CD4-positive, alpha-beta T cell treated with Interleukin-2 at 100 ng/mL for 4 hours (primary cell): Measurements from ENCODE around the gene TAF15.

Source experiments
- DNase-seq: peaks from one replicate; pipeline ENCODE4 v3.0.0-alpha.2; 2020; ENCODE audit warnings: low spot score

The TAF15 gene

DNA sequence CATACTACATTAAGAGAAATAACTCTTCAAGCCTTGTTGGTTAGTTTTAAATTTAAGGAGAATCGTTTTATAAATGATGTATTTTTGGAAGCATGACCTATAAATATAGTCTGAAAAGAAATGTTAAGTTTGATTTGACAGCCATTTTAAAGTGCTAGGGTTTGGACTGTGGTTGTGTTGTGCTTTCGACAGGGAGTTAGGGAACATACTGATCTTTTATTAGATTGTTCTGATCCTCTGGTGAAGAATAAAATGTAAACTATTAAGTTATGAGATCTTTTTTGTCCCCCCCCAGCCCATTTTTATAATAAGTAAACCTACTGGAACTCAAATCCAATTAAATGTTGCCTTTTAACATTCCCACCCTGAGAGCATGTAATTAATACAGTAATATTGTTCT is 12.0 kb downstream of the TAF15 start:
- DNase-seq: no peak

- no peak for DNase-seq
Measured at GRCh38 chr17:35825206-35825605, 15.9 kb downstream of the TAF15 start.

DNA sequence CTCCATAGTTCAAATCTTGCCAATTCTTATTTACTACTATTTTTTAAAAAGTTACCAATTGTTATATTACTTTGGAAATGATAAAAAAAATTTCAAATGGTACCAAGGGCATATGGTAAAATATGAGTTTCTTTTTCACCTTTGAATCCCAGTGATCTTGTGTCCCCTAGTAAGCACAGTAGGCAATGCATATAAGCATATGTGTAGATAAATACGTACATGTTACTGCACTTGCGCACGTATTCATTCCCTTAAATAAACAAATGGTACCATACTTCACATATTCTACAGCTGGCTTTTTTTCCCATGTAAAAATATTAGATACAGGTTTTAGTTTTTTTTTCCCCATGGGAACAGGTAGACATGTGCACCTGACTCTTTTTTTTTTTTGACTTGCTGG is 31.8 kb downstream of the TAF15 start:
- DNase-seq: no peak

DNA sequence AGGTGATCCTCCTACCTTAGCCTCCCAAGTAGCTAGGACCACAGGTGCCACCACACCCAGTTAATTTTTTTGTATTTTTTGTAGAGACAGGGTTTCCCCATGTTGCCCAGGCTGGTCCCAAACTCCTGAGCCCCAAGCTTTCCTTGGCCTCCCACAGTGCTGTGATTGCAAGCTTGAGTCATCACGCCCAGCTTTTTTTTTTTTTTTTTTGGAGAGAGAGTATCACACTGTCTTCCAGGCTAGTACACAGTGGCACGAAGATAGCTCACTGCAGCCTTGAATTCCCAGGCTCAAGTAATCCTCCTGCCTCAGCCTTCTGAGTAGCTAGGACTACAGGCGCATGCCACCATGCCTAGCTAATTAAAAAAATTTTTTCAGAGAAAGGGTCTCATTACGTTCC is 32.2 kb downstream of the TAF15 start:
- no peak for DNase-seq

- no peak for DNase-seq
Measured at GRCh38 chr17:35842239-35842638, 33.0 kb downstream of the TAF15 start.

GRCh38 chr17:35843698-35844097 is 34.4 kb downstream of the TAF15 start:
- no peak for DNase-seq

GRCh38 chr17:35844547-35844946 is 35.3 kb downstream of the TAF15 start:
- no peak for DNase-seq

DNA sequence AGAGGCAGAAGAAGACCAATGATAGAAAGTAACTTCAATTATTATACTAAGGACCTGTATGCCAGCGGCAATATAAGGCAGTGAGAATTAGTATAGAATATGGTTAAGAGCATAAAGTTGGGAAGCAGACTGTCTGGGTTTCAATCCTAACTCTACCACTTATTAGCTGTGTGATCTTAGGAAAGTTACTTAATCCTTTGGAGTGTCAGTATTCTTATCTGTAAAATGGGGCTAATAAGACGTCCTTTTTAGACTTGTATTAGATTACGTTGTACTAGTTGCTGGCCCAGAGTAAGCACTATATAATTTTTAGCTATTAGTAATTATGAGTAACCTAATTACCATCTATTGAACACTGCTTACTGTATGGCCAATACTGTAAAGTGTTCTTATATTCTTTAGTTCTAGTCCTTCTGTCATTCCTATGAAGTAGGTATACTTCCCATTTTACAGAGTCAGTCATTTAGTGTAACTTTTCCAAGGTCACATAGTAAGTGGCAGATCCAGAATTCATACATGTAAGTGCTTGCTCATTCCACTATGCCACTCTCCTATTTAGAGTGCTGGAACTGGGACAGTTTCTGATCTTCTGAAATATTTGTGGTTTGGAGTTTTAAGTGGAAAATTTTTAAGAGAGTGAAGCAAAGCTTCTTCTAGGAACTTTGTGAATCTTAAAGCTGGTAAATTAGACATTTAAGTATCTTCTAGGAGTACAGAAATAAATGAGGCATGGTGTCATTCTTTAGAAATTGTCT is 36.9 kb downstream of the TAF15 start:
- DNase-seq: no peak

DNA sequence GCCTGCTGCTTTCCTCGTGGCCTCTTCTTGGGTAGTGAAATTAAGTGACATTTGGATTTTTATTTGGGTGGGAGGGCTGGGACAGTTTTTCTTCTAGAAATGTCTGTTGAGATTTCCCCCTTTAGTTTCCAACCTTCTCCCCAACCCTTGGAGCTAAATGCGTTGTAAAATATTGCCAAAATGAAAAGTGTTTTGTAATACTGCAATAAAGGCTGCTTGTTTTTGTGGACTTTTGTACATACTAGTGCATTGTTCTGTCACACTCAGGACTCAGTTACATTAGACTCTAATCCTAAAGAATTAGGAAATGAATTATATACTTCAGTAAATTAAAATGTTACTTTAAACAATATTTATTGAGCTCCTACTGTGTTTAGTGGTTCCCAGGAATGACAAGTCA is 37.7 kb downstream of the TAF15 start:
- DNase-seq: no peak

- DNase-seq: no peak
Measured at GRCh38 chr17:35847633-35848373, 38.5 kb downstream of the TAF15 start.

- DNase-seq: peak; percentile 78
Measured at GRCh38 chr17:35849469-35850348, 40.4 kb downstream of the TAF15 start.

GRCh38 chr17:35855965-35856364 is 46.7 kb downstream of the TAF15 start:
- no peak for DNase-seq

GRCh38 chr17:35856603-35857002 is 47.3 kb downstream of the TAF15 start:
- no peak for DNase-seq

DNA sequence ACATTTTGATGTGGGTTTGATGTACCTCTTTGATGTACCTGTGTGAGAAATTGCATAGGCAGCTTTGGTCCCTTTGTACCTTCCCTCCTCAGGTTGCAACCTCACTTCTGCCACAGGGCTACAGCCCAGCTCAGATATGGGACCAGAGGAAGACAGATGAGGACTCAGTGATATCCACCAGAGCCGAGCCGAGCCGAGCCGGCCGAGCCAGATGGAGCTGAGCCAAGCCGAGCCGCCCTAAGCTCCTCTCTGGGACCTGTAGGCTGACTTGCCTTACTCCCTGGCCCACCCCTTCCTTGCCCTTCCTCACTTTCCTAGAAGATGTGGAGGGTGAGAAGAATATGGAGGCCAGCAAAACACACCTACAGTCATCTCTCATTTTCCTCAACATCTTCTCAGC is 55.6 kb downstream of the TAF15 start:
- DNase-seq: no peak

GRCh38 chr17:35865412-35866340 is 56.4 kb downstream of the TAF15 start:
- no peak for DNase-seq

DNA sequence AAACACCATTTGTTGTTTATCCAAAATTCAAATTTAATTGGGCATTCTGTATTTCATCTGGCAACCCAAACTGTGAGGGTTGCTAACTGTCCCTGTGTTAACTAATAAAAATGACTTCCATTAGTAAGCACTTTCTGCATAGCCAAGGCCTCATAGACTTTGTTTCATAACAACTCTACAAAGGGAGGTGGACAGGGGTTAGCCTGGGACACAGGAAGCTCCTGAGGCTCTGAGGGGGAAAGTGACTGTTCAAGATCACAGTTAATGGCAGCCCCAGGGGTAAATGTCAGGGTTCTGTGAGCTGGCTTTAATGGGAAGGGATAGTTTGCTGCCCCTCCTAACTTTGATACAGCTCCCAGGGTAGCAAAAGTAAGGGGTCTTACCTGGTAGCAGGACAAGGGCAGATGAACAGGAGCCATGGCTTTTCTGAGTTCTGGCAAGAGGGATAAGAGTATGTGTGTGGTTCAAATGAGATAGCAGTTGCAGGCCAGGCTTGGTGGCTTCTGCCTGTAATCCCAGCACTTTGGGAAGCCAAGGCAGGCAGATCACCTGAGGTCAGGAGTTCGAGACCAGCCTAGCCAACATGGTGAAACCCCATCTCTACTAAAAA is 57.2 kb downstream of the TAF15 start:
- no peak for DNase-seq

GRCh38 chr17:35867574-35867973 is 58.3 kb downstream of the TAF15 start:
- no peak for DNase-seq

DNA sequence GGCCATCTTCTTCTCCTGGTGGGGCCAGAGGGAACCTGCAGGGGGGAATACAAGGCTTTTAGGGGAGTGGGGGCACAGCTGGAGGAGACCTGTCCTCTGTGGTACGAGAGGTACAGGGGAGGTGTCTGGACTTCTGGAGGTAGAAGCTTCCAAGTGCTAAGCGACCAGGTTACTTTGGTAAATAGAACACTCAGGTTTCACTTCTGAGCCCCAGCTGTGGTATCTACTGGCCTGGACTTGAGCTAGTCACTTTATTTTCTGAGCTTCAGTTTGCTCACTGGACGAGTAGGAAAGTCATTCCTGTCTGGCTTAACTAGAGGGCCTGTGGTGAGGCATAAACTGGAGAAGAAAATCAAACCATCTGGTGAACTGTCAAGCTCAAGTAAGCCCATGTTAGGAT is 59.5 kb downstream of the TAF15 start, which contains the start of gene HEATR9:
HEATR9 (minus strand) TSS at position 155 of the 400 bp plus-strand sequence; CDS start at position 6, 149 bp downstream.
- no peak for DNase-seq

GRCh38 chr17:35870906-35871819 is 61.9 kb downstream of the TAF15 start:
- peak; percentile 33 for DNase-seq
